Neural progenitor cell (in vitro differentiated cells): ENCODE data around the gene C3orf20.

ENCODE experiments used
- EZH2 ChIP-seq: fragments of 200-600 bp; sonication (generic); IDR thresholded peaks from 2 replicates; pipeline ENCODE4 v1.6.1; 2017; ENCODE audit warnings: antibody characterized with exemption, mild to moderate bottlenecking, moderate library complexity
- TF ChIP-seq, protein P1 (sequence below): fragments of 200-600 bp; sonication (generic); IDR thresholded peaks from 2 replicates; pipeline ENCODE4 v1.5.1; 2017; ENCODE audit warnings: antibody characterized with exemption, mild to moderate bottlenecking

DNA sequence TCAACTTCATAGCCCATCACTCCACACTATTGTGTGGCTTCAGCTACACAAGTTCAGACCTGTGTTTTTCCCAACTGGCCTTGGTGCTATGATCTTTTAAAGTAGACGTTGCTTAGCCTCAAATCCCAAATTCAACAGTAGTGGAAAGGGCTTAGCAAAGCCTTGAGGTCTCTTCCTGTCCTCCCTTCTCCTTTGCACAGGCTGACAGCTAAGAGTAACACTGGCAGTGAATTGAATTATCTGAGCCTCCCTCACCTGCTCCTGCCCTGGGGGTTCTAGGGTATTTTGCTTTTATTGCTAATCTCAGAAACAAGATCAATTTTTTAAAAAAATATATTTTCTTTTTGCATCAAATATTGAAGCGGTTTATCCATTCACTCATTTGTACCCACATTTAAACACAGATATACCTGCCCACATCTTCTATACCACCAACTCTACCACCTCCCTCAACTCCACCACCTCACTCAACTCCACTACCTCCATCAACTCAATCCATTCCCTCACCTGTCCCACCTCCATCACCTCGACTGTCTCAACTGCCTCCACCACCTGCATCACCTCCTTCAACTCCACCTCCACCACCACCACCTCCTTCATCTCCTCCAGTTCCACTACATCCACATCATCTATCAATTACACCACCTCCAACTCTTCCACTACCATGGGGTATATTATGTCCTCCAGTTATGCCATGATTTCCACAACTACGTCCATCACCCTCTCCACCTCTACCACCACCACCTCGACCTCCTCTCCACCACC lies 133.7 kb downstream of the C3orf20 start:
- TF ChIP-seq, protein P1, sequence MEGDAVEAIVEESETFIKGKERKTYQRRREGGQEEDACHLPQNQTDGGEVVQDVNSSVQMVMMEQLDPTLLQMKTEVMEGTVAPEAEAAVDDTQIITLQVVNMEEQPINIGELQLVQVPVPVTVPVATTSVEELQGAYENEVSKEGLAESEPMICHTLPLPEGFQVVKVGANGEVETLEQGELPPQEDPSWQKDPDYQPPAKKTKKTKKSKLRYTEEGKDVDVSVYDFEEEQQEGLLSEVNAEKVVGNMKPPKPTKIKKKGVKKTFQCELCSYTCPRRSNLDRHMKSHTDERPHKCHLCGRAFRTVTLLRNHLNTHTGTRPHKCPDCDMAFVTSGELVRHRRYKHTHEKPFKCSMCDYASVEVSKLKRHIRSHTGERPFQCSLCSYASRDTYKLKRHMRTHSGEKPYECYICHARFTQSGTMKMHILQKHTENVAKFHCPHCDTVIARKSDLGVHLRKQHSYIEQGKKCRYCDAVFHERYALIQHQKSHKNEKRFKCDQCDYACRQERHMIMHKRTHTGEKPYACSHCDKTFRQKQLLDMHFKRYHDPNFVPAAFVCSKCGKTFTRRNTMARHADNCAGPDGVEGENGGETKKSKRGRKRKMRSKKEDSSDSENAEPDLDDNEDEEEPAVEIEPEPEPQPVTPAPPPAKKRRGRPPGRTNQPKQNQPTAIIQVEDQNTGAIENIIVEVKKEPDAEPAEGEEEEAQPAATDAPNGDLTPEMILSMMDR = no peak
- TF ChIP-seq EZH2 = no peak
